HG03521 (cell line): Measurements from ENCODE around the gene SEC14L5.

Experiments used
- ATAC-seq: cut with Tn5 transposase; IDR thresholded peaks from one replicate; pipeline ENCODE4 v1.9.1; 2021; ENCODE audit warnings: mild to moderate bottlenecking, moderate library complexity; ENCODE audit not compliant: unreplicated experiment

SEC14L5 gene

DNA sequence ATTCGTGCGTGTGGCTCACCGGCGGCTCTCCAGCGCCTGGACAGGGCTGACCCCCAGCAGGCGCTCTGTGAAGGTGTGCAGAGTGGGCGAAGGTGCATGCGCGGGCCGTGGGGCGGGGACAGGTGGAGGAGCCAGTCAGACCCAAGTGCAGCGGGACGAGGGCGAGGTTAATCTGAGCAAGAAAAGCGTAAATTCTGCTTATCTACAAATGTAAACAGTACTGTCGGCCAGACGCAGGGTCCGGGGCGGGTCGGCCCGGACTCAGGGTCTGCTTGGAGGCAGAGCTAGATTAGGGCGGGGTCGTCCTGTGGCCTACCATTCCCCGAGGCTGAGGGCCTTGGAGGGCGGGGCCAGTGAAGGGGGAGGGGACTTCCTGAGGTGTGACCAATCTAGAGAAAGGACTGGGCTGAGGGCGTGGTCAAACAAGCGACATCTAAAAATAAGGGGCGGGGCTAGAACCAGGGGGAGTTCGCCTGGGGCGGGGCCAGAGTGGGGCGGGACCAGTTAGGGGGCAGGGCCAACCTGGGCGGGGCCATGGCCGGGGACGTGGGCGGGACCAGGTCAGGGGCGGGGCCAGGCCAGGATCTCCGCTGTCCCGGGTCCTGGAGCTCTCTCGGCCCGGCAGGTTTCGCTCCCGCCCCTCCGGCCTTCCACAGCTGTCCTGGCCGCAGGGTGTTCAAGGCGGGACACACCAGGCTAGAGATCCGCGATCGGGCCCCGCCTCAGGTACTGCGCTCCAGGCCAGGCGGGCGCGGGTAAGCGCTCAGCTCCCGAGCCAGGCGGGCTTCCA, at the start of gene SEC14L5:
Gene SEC14L5, plus strand, starts transcription at position 611 of the 790 bp plus-strand sequence. CDS start 994 bp downstream, outside the sequence.
- peak; percentile 60 for ATAC-seq

- ATAC-seq = no peak
These were observed 49.2 kb upstream of the SEC14L5 start for GRCh38 chr16:4908854-4909401.

GRCh38 chr16:4909825-4910224, 48.3 kb upstream of the SEC14L5 start:
- ATAC-seq = no peak

- ATAC-seq = no peak
These were observed 47.3 kb upstream of the SEC14L5 start for GRCh38 chr16:4910828-4911227.

GRCh38 chr16:4911970-4912386, 46.2 kb upstream of the SEC14L5 start:
- no peak for ATAC-seq

DNA sequence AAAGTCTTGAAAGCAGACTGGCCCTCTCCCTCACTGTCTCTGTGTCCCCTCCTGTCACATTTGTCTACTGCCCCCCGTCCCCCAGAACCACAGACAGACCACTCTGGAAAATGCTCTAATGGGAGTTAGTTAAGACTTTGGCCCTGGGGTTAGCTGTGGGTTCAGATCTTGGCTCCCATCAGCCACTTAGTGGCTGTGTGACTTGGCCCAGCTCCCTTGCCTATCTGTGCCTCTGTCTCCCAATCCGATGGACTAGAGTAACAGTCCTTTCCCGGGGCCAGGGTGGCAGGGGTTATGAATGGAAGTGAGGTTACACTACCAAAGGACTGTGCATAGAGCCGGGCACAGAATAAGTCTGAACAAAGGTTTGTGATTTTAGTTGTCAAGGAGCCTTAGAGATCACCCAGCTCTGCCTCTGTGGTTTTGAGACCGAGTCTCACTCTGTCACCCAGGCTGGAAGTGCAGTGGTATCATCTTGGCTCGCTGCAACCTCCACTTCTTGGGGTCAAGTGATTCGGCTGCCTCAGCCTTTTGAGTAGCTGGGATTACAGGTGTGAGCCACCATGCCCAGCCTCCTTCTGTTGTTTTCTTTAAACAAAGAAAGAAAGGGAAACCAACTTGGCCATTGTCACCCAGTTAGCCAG, 44.9 kb upstream of the SEC14L5 start:
- no peak for ATAC-seq

DNA sequence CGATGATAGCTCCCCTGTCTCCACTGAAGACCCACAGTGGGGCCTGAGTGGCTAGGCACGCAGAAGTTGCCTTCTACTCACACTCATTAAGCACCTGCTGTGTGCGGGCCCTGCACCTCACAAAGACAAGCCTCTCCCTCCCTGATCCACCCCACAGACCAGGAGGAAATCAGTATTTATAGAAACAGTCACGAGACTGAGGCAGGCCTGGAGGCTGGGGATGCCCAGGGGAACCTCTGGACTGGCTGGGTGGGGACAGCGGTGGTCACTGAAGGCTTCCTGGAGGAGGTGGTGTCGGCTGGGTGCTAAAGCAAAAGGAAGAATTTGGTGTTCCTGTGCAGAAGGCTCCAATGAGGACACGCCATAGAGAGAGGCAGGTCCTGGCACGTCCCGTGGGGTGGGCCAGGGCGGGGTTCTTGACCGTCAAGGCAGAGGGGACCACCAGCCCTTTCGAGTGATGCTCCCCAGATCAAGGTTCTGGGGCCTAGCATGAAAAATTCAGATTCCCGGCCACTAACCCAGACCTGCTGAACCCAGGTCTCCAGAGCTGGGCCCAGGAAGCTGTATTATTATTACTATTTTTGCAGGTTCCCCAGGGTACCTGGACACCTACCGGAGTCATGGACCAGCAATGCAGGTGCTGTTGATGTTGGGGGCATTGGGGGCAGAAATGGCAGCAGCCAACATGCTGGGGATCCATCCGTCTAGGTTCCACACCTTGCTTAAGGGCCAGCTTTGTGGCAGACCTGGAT, 44.2 kb upstream of the SEC14L5 start:
- ATAC-seq = no peak

GRCh38 chr16:4914528-4915225, 43.5 kb upstream of the SEC14L5 start:
- no peak for ATAC-seq

DNA sequence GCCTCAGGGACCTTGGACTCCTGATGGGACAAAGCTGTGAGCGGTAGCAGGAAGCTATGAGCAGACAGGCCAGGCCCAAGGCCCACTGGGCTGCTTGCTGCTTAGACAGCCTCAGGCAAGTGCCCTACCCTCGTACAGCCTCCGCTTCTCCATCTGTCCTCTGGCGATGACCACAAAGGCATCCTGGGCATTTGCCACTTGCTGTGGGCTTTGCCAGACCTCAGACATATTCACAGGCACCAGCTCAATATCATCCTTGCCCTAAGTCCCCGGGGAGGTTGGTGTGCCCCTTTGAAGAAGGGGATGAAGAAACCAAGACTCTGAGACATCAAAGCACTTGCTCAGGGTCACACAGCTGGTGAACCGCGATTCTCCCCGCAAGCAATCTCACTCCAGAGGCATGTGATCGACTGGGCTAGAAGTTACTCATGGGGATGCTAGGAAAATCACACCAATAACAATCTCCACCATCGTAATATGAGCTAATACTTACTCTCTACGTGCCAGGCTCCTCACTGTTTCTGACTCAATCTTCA, 42.8 kb upstream of the SEC14L5 start:
- ATAC-seq = no peak

DNA sequence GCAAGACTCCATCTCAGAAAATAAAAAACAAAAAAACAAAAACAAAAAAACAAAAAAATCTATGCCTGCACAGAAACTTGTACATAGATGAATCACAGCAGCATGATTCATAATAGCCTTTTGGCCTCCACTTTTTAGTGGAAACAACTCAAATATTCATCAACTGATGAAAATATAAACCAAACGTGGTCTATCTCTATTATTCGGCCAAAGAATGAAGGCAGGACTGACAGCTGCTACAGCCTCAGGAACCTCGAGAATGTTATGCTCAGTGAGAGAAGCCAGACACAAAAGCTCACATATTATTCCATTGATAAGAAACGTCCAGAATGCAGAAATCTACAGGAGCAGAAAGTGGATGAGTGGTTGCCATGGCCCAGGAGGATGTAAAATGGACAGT, 41.0 kb upstream of the SEC14L5 start:
- ATAC-seq = no peak

DNA sequence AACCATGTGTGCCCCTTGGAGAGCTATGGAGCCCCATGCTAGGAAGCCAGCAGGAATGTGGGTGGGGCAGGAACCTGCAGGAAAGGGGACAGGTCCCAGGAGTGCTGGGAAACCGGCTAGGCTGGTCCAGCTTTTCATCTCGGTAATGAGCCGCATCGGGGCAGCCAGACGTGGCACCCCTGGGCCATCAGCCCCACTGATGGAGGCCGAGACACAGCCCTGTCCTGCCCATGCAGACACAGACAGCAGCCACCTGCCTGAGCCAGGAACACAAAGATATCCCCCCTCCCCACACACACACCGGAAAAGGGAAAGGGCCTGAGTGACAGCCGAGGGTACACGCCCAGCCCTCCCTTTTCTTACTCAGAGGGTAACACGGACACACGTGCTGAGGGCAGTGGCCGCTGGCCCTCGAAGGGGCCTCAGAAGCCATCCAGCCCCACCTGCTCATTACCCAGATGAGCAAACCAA, 39.3 kb upstream of the SEC14L5 start:
- no peak for ATAC-seq

DNA sequence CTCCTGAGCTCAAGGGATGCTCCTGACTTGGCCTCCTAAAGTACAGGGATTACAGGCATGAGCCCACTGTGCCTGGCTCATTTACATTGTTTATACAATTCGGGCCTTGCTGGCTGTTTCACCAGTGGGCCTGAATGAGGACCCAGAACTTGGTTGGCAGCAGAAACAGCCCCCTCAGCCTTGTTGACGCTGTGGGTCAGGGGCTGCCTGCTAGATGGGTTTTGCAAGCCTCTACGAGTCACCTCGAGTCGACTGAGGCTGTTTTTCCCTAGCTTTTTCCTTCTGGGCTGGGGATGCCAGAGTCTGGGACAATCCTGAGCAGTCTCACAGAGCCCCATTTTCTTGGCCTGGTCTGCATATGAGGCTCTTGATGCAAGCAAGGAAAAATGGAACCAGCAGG, 37.3 kb upstream of the SEC14L5 start:
- no peak for ATAC-seq

DNA sequence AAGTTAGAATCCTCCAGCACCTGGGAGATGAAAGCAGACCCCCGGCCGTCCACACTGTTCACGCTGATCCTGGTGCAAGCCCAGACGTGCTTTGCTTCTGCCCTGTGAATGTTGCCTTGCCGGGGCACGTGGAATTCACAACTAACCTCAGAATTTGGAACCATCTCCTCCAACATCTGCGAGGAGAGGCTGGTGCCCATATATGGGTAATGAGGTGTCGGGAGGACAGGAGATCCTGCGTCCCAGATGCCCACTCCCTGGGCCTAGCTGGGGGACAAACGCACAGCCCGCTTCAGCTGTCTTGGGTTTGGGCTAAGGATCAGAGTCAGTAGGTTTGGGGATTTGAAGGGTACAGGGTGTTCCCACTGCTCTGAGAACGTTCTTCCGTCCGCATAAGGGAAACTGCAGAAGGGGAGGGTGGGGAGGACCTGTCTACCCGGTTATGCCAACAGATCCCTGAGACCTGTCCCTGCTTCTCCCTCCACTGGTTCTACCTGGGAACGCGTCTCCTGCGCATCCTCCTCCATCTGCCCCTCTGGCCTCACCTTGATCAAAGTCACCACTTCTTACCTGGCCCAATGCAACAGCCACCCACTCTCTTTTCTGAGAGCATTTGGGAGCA, 35.3 kb upstream of the SEC14L5 start:
- no peak for ATAC-seq

GRCh38 chr16:4923853-4924252, 34.3 kb upstream of the SEC14L5 start:
- no peak for ATAC-seq

DNA sequence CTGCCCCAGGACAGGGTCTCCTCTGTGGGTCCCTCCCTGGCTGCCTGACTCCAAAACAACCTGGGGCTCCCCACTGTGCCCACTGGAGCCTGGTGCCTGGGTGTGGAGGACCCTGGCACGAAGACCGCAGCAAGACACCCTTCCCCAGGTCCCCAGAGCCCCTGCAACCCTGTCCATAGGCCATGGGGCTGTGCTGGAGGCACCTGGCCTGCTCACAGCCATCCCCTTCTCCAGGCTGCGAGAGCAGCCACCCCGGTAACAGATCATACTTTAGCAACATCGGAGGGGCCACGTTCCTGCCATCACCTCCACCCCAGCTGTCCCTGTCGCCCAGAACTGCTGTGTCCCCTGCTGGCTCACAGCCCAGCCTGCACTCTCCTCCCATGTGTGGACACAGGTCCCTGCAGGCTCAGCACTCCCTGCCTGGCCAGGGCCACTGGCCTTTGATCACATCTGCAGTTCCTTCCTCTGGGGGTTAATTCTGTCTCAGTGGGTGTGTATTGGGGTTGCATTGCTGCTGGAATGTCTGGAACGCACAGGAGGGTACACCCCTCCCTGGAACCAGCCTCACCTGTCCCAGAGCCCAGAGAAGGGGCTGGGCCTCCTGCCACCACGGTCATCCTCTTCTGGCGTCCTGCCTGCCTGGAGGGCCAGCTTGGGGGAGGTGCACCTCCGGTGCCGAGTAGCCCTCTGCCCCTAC, 33.4 kb upstream of the SEC14L5 start:
- no peak for ATAC-seq

DNA sequence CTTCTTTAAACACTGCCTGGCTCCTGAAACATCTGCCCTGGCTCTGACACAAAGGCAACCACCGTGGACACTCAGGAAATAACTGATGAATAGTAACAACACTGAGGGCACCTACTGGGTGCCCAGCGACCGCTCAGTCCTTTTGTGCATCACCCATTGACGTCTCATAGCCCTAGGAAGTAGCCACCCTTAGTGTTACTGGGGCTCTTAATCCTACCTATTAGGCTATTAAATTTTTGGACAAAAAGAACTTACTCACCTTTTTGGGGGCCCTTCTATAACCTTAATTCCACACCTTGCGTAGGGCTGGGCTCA, 32.9 kb upstream of the SEC14L5 start:
- ATAC-seq = no peak

DNA sequence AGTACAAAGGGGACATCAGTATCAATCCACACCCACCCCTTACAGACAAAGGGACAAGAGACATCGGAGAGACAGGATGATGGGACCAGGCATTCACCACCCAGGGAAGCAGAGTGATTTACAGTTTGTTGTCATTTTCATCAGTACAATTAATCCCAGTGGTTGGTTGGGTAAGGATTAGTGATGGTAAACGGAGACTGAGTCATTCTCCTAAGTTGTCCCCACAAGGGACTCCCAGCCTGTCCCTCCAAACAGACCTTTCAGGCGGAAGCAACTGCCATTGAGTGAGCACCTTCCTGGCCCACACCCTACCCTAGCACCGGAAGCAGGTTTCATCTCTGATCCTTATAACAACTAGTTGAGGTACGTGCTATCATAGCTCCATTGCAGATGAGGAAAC, 32.3 kb upstream of the SEC14L5 start:
- no peak for ATAC-seq

GRCh38 chr16:4926928-4927327, 31.2 kb upstream of the SEC14L5 start:
- no peak for ATAC-seq

DNA sequence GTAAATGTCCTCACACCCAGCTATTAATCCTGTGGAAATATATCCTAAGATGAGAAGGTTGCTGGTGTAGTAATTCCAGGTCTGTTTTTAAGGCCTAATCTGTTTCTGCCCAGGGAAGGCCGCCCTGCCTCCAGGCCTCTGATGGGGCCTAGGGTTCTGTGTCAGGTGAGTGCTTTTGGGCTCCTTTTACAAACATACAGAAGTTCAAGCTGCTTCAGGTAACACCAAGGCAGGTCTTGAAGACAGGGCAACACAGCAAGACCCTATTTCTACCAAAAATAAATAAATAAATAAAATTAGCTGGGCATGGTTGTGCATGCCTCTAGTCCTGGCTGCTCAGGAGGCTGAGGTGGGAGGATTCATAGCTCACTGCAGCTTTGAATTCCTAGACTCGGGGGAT, 30.5 kb upstream of the SEC14L5 start:
- no peak for ATAC-seq

DNA sequence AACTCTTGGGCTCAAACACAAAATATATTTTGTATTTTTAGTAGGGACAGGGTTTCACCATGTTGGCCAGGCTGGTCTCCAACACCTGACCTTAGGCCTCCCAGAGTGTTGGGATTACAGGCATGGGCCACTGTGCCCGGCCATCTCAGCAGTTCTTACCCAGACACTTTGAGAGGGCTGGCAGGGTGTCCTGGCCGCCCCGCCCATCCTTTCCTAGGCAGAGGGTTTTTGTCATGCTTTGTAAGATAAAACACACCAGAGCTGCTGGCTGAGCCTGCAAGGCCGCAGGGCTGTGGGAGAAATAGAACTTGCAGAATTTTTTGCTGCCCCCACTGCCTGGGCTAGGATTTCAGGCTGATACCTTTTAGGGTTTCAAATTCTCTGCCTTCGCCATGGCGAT, 29.9 kb upstream of the SEC14L5 start:
- ATAC-seq = no peak
